NCI-H748 (cell line): Measurements from ENCODE around the gene SH3GLB2.
A peak's percentile ranks its signal among the peaks of the same experiment; 100 is the strongest.
"Not testable (repeated sequence)": the region's sequence is repeated elsewhere in the genome, so short reads cannot be mapped to it uniquely, and the experiment has no call there.

Experiments used
- DNase-seq: peaks from one replicate; lab custom pipeline; 2025; ENCODE audit not compliant: unreplicated experiment; lab: John Stamatoyannopoulos, UW

Gene SH3GLB2

GRCh38 chr9:129054163-129054851 lies 26.2 kb upstream of the SH3GLB2 start:
- no peak for DNase-seq

GRCh38 chr9:129053020-129053419 lies 24.9 kb upstream of the SH3GLB2 start:
- no peak for DNase-seq

GRCh38 chr9:129052592-129052991 lies 24.5 kb upstream of the SH3GLB2 start:
- peak; percentile 60 for DNase-seq

- no peak for DNase-seq
Measured at GRCh38 chr9:129042016-129042415, 13.9 kb upstream of the SH3GLB2 start.

GRCh38 chr9:129040113-129040643 lies 12.0 kb upstream of the SH3GLB2 start:
- no peak for DNase-seq

- no peak for DNase-seq
Measured at GRCh38 chr9:129038109-129038852, 10.2 kb upstream of the SH3GLB2 start.

- DNase-seq: no peak
Measured at GRCh38 chr9:129037767-129038098, 9.6 kb upstream of the SH3GLB2 start.

GRCh38 chr9:129036923-129037766 lies 9.0 kb upstream of the SH3GLB2 start:
- DNase-seq: no peak

GRCh38 chr9:129036241-129036922 lies 8.3 kb upstream of the SH3GLB2 start, which contains the start of gene MIGA2:
MIGA2 (plus strand) TSS chr9:129036626; CDS start chr9:129040595, 3,969 bp downstream.
- peak; percentile 100 for DNase-seq

GRCh38 chr9:129035838-129036237 lies 7.7 kb upstream of the SH3GLB2 start:
- not testable (repeated sequence) for DNase-seq

- no peak for DNase-seq
Measured at GRCh38 chr9:129033216-129033615, 5.1 kb upstream of the SH3GLB2 start.

- DNase-seq: no peak
Measured at GRCh38 chr9:129032541-129033159, 4.5 kb upstream of the SH3GLB2 start.

- DNase-seq: no peak
Measured at GRCh38 chr9:129031514-129031913, 3.4 kb upstream of the SH3GLB2 start.

- DNase-seq: no peak
Measured at GRCh38 chr9:129030191-129030590, 2.1 kb upstream of the SH3GLB2 start.

- peak; percentile 85 for DNase-seq
Measured at GRCh38 chr9:129027685-129028191, 393 bp downstream of the SH3GLB2 start.

- DNase-seq: peak; percentile 58
Measured at GRCh38 chr9:129027224-129027684, 877 bp downstream of the SH3GLB2 start.

- DNase-seq: peak; percentile 86
Measured at GRCh38 chr9:129026442-129027223, 1.5 kb downstream of the SH3GLB2 start.

- no peak for DNase-seq
Measured at GRCh38 chr9:129023908-129024233, 4.3 kb downstream of the SH3GLB2 start.
